GM21723 (cell line): ENCODE results near the gene CDH4.
"Not testable (repeated sequence)": the region's sequence is repeated elsewhere in the genome, so short reads cannot be mapped to it uniquely, and the experiment has no call there.

Source experiments
- ATAC-seq: cut with Tn5 transposase; IDR thresholded peaks from one replicate; pipeline ENCODE4 v1.9.1; 2021; ENCODE audit warnings: mild to moderate bottlenecking, moderate library complexity; ENCODE audit not compliant: unreplicated experiment

The CDH4 gene

GRCh38 chr20:61968932-61969331 is 716.9 kb downstream of the CDH4 start:
- no peak for ATAC-seq

- no peak for ATAC-seq
Observed at GRCh38 chr20:61969806-61970205, 717.7 kb downstream of the CDH4 start.

- no peak for ATAC-seq
Observed at GRCh38 chr20:61970357-61970756, 718.3 kb downstream of the CDH4 start.

GRCh38 chr20:61971595-61971994 is 719.5 kb downstream of the CDH4 start:
- ATAC-seq = not testable (repeated sequence)

- ATAC-seq = no peak
Observed at GRCh38 chr20:61972636-61973508, 720.8 kb downstream of the CDH4 start.

GRCh38 chr20:61973515-61974356 is 721.7 kb downstream of the CDH4 start:
- ATAC-seq = no peak

GRCh38 chr20:61974357-61974665 is 722.2 kb downstream of the CDH4 start:
- ATAC-seq = no peak

- no peak for ATAC-seq
Observed at GRCh38 chr20:61975407-61976129, 723.5 kb downstream of the CDH4 start.

- ATAC-seq = no peak
Observed at GRCh38 chr20:61976263-61976643, 724.2 kb downstream of the CDH4 start.

- no peak for ATAC-seq
Observed at GRCh38 chr20:61976644-61977418, 724.8 kb downstream of the CDH4 start.

GRCh38 chr20:61977419-61977786 is 725.3 kb downstream of the CDH4 start:
- no peak for ATAC-seq

GRCh38 chr20:61978491-61978890 is 726.4 kb downstream of the CDH4 start:
- ATAC-seq = no peak

- no peak for ATAC-seq
Observed at GRCh38 chr20:61979090-61979489, 727.0 kb downstream of the CDH4 start.

- ATAC-seq = no peak
Observed at GRCh38 chr20:61979701-61980635, 727.9 kb downstream of the CDH4 start.

- no peak for ATAC-seq
Observed at GRCh38 chr20:61980647-61981583, 728.9 kb downstream of the CDH4 start.

- not testable (repeated sequence) for ATAC-seq
Observed at GRCh38 chr20:61981691-61982090, 729.6 kb downstream of the CDH4 start.

GRCh38 chr20:61982191-61982950 is 730.3 kb downstream of the CDH4 start:
- no peak for ATAC-seq

GRCh38 chr20:61982951-61983315 is 730.9 kb downstream of the CDH4 start:
- no peak for ATAC-seq
